Measurements from ENCODE around the gene RNF187. TPM values are rescaled to one million over a fixed set of nuclear protein-coding genes. Genes with fewer than 3 reads are reported as not detected.
"Not testable (repeated sequence)": the region's sequence is repeated elsewhere in the genome, so short reads cannot be mapped to it uniquely, and the experiment has no call there.

The RNF187 gene
- polyA plus RNA-seq, 1 donor from 2014 or later = 13.0 TPM

- H3K4me1 Mint-ChIP-seq = peaks cover 13 to 18% (median 17%) of the 10 kb centered on the region in 3 donors
- no peak overlapping the region for H3K27ac Mint-ChIP-seq
- H3K4me3 Mint-ChIP-seq = peak overlapping the region in 1 of 4 donors; percentile 43
- H3K27me3 Mint-ChIP-seq = peaks cover 3% of the 10 kb centered on the region
- H3K9me3 Mint-ChIP-seq = no peaks in the 10 kb centered on the region
- no peaks in the 10 kb centered on the region for H3K36me3 Mint-ChIP-seq
Measured at GRCh38 chr1:228502522-228502921, 15.3 kb downstream of the RNF187 start.

- H3K27me3 Mint-ChIP-seq, H3K4me3 Mint-ChIP-seq, H3K9me3 Mint-ChIP-seq, H3K4me1 Mint-ChIP-seq, H3K36me3 Mint-ChIP-seq, H3K27ac Mint-ChIP-seq: not testable (repeated sequence)
Measured at GRCh38 chr1:228505944-228506343, 18.8 kb downstream of the RNF187 start.

GRCh38 chr1:228507961-228508652, 20.9 kb downstream of the RNF187 start:
- Mint-ChIP-seq H3K27ac (no peak overlapping the region), H3K36me3 (peaks cover 2% of the 10 kb centered on the region), H3K27me3 (peaks cover 10% of the 10 kb centered on the region), H3K9me3 (no peaks in the 10 kb centered on the region), H3K4me1 (no peaks in the 10 kb centered on the region), H3K4me3 (no peak overlapping the region)

- H3K9me3 Mint-ChIP-seq = no peaks in the 10 kb centered on the region
- H3K36me3 Mint-ChIP-seq = peaks cover 2% of the 10 kb centered on the region
- peaks cover 14% of the 10 kb centered on the region for H3K27me3 Mint-ChIP-seq
- H3K4me1 Mint-ChIP-seq = no peaks in the 10 kb centered on the region
- H3K27ac Mint-ChIP-seq = no peak overlapping the region
- H3K4me3 Mint-ChIP-seq = no peak overlapping the region
Measured at GRCh38 chr1:228508840-228509415, 21.7 kb downstream of the RNF187 start.

- H3K36me3 Mint-ChIP-seq = peaks cover 2% of the 10 kb centered on the region
- no peak overlapping the region for H3K27ac Mint-ChIP-seq
- H3K4me3 Mint-ChIP-seq = no peak overlapping the region
- H3K27me3 Mint-ChIP-seq = peaks cover 13% of the 10 kb centered on the region
- no peaks in the 10 kb centered on the region for H3K9me3 Mint-ChIP-seq
- H3K4me1 Mint-ChIP-seq = peaks cover 0 to 2% (median 0%) of the 10 kb centered on the region in 3 donors
Measured at GRCh38 chr1:228510101-228510802, 23.1 kb downstream of the RNF187 start.

- Mint-ChIP-seq H3K9me3 (no peaks in the 10 kb centered on the region), H3K36me3 (peaks cover 2% of the 10 kb centered on the region), H3K27me3 (peaks cover 12% of the 10 kb centered on the region), H3K4me1 (peaks cover 0 to 2% (median 0%) of the 10 kb centered on the region in 3 donors), H3K4me3 (no peak overlapping the region), H3K27ac (no peak overlapping the region)
Measured at GRCh38 chr1:228510803-228511413, 23.7 kb downstream of the RNF187 start.

GRCh38 chr1:228511546-228512445, 24.6 kb downstream of the RNF187 start:
- Mint-ChIP-seq H3K27me3 (peaks cover 12% of the 10 kb centered on the region), H3K27ac (peak overlapping the region in 1 of 3 donors; percentile 55), H3K4me3 (peak overlapping the region in 1 of 4 donors; percentile 45)

GRCh38 chr1:228512781-228513198, 25.6 kb downstream of the RNF187 start:
- Mint-ChIP-seq H3K9me3 (no peaks in the 10 kb centered on the region), H3K36me3 (peaks cover 2% of the 10 kb centered on the region), H3K4me3 (no peak overlapping the region), H3K27me3 (peaks cover 9% of the 10 kb centered on the region), H3K27ac (no peak overlapping the region), H3K4me1 (peaks cover 0 to 2% (median 0%) of the 10 kb centered on the region in 3 donors)

More at GRCh38 chr1:228511546-228512445, 24.6 kb downstream of the RNF187 start:
- H3K4me1 Mint-ChIP-seq = peaks cover 0 to 2% (median 0%) of the 10 kb centered on the region in 3 donors
- peaks cover 2% of the 10 kb centered on the region for H3K36me3 Mint-ChIP-seq
- no peaks in the 10 kb centered on the region for H3K9me3 Mint-ChIP-seq

- Mint-ChIP-seq H3K27ac (no peak overlapping the region), H3K9me3 (no peaks in the 10 kb centered on the region), H3K27me3 (peaks cover 10% of the 10 kb centered on the region), H3K4me3 (no peak overlapping the region), H3K4me1 (peaks cover 0 to 2% (median 0%) of the 10 kb centered on the region in 3 donors), H3K36me3 (peaks cover 2% of the 10 kb centered on the region)
Measured at GRCh38 chr1:228513236-228513900, 26.2 kb downstream of the RNF187 start.

GRCh38 chr1:228514421-228514820, 27.2 kb downstream of the RNF187 start:
- H3K4me3 Mint-ChIP-seq = no peak overlapping the region
- peaks cover 2% of the 10 kb centered on the region for H3K36me3 Mint-ChIP-seq
- peaks cover 10% of the 10 kb centered on the region for H3K27me3 Mint-ChIP-seq
- no peak overlapping the region for H3K27ac Mint-ChIP-seq
- peaks cover 0 to 2% (median 0%) of the 10 kb centered on the region in 3 donors for H3K4me1 Mint-ChIP-seq
- no peaks in the 10 kb centered on the region for H3K9me3 Mint-ChIP-seq

- Mint-ChIP-seq H3K36me3 (peaks cover 2% of the 10 kb centered on the region), H3K4me3 (no peak overlapping the region), H3K4me1 (peaks cover 0 to 2% (median 0%) of the 10 kb centered on the region in 3 donors), H3K27ac (no peak overlapping the region), H3K27me3 (peaks cover 10% of the 10 kb centered on the region), H3K9me3 (no peaks in the 10 kb centered on the region)
Measured at GRCh38 chr1:228515200-228515834, 28.1 kb downstream of the RNF187 start.

GRCh38 chr1:228517655-228518054, 30.5 kb downstream of the RNF187 start:
- Mint-ChIP-seq H3K4me3 (no peak overlapping the region), H3K36me3 (no peaks in the 10 kb centered on the region), H3K4me1 (peaks cover 0 to 2% (median 0%) of the 10 kb centered on the region in 3 donors), H3K27ac (no peak overlapping the region), H3K27me3 (peaks cover 7% of the 10 kb centered on the region), H3K9me3 (peaks cover 0 to 2% (median 0%) of the 10 kb centered on the region in 3 donors)

GRCh38 chr1:228527596-228527995, 40.4 kb downstream of the RNF187 start:
- Mint-ChIP-seq H3K4me3 (peak overlapping the region in 1 of 4 donors; percentile 47), H3K36me3 (peaks cover 4% of the 10 kb centered on the region), H3K27me3 (peaks cover 5% of the 10 kb centered on the region), H3K9me3 (peaks cover 0 to 3% (median 0%) of the 10 kb centered on the region in 3 donors), H3K27ac (no peak overlapping the region), H3K4me1 (peaks cover 0 to 2% (median 0%) of the 10 kb centered on the region in 3 donors)
